ENCODE data around the gene RAPH1. TPM values are rescaled to one million over a fixed set of nuclear protein-coding genes. Genes with fewer than 3 reads are reported as not detected.

Gene RAPH1
- total and polyA plus RNA-seq, 4 donors: 7.2 to 62.7 (median 35.1) TPM

DNA sequence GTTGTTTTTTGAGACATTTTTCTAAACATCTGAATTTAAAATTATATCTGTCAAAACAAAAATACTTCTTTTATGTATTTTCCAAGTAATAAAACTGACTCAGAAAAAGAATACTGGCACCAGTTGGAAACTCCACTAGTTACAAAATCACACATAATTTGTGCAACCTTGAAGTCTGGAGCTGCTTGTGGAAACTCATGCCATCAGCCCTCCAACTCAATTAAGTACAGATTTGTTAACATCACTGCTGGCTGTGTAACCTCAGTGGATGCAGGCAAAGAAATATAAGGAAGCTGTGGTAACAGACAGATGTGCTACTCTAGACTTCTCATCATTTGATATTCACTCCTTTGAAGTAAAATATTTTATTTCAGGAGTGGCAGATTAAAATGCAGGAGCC lies 30.0 kb upstream of the RAPH1 start:
- no peaks in the 10 kb centered on the region for H3K36me3 ChIP-seq (ENCODE audit: control insufficient read depth in 4 of 4, insufficient read depth in 4 of 4, low read length in 4 of 4)
- peaks cover 0 to 42% (median 4%) of the 10 kb centered on the region in 5 donors for H3K4me1 ChIP-seq (ENCODE audit: control insufficient read depth in 5 of 5, insufficient read depth in 5 of 5, low read length in 5 of 5)
- no peaks in the 10 kb centered on the region for H3K9me3 ChIP-seq (ENCODE audit: control insufficient read depth in 4 of 4, insufficient read depth in 3 of 4, low read length in 3 of 4)
- DNase-seq (peak in 2 of 3 donors; percentile 65 to 69), ATAC-seq (ENCODE audit: insufficient read depth, low FRiP score) (no peak)
- no peak overlapping the region for H3K27ac ChIP-seq (ENCODE audit: low read depth in 1 of 2, low read length in 1 of 2)
- no peaks in the 10 kb centered on the region for H3K27me3 ChIP-seq (ENCODE audit: control insufficient read depth in 3 of 3, insufficient read depth in 3 of 3, low read length in 2 of 3)
- no peak overlapping the region for H3K4me3 ChIP-seq
- no peak overlapping the region for H3K9ac ChIP-seq (ENCODE audit: insufficient read depth in 1 of 2, low read length in 2 of 2)
- TF ChIP-seq, protein P1, sequence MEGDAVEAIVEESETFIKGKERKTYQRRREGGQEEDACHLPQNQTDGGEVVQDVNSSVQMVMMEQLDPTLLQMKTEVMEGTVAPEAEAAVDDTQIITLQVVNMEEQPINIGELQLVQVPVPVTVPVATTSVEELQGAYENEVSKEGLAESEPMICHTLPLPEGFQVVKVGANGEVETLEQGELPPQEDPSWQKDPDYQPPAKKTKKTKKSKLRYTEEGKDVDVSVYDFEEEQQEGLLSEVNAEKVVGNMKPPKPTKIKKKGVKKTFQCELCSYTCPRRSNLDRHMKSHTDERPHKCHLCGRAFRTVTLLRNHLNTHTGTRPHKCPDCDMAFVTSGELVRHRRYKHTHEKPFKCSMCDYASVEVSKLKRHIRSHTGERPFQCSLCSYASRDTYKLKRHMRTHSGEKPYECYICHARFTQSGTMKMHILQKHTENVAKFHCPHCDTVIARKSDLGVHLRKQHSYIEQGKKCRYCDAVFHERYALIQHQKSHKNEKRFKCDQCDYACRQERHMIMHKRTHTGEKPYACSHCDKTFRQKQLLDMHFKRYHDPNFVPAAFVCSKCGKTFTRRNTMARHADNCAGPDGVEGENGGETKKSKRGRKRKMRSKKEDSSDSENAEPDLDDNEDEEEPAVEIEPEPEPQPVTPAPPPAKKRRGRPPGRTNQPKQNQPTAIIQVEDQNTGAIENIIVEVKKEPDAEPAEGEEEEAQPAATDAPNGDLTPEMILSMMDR (IDR thresholded peaks at IDR 0.05; ENCODE audit: control extremely low read depth, extremely low read depth): no peak

DNA sequence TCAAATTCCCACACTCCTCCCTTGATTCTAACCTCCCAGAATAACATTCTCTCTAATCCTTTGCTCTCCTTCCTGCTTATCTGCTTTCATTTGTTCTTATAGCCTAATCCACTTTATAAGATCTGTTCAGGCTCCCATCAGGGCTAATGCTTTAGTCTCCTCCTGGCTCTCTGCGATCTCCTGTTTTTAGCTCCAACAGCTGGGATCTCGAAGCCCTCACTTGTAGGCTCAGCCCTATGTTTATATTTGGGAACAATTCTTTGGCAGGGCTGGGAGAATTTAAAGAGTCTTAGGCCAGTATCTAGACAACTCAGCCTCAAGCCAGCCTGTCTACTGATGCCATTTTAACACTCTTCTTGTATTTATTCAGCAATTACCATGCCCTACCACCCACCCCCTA lies 27.2 kb upstream of the RAPH1 start:
- peak; percentile 91 to 99 (median 98) for DNase-seq
- H3K9me3 ChIP-seq (ENCODE audit: control insufficient read depth in 4 of 4, insufficient read depth in 3 of 4, low read length in 3 of 4): no peaks in the 10 kb centered on the region
- no peaks in the 10 kb centered on the region for H3K36me3 ChIP-seq (ENCODE audit: control insufficient read depth in 4 of 4, insufficient read depth in 4 of 4, low read length in 4 of 4)
- H3K4me1 ChIP-seq (ENCODE audit: control insufficient read depth in 5 of 5, insufficient read depth in 5 of 5, low read length in 5 of 5): peaks cover 0 to 42% (median 4%) of the 10 kb centered on the region in 5 donors
- TF ChIP-seq, protein P1 (IDR thresholded peaks at IDR 0.05; ENCODE audit: control extremely low read depth, extremely low read depth): no peak
- H3K27me3 ChIP-seq (ENCODE audit: control insufficient read depth in 3 of 3, insufficient read depth in 3 of 3, low read length in 2 of 3): no peaks in the 10 kb centered on the region
- H3K9ac ChIP-seq (ENCODE audit: insufficient read depth in 1 of 2, low read length in 2 of 2): no peak overlapping the region
- no peak overlapping the region for H3K4me3 ChIP-seq
- WGBS, 2 donors: 64 to 71% methylated on average over 2 of the region's 2 CpGs
- ATAC-seq (ENCODE audit: insufficient read depth, low FRiP score): no peak
- peak overlapping the region in 1 of 2 donors; percentile 77 for H3K27ac ChIP-seq (ENCODE audit: low read depth in 1 of 2, low read length in 1 of 2)

DNA sequence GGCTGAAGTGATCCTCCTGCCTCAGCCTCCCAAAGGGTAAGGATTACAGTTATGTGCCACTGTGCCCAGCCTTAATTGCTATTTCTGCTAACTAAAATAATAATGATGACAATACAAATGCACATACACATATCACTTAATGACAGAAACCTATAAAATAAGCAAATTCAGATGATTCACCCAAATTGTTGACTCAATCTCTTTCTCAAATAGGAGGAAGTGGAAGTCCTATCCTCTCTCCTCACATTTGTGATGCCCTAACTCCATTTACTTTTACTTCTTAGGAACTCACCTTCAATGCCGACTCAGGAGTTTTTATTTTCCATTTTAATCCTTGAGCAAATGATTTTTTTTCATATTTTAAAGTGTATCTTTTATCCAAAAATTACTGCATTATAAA lies 24.5 kb upstream of the RAPH1 start:
- Histone ChIP-seq H3K4me3 (no peak overlapping the region), H3K9me3 (ENCODE audit: control insufficient read depth in 4 of 4, insufficient read depth in 3 of 4, low read length in 3 of 4) (no peaks in the 10 kb centered on the region), H3K27ac (ENCODE audit: low read depth in 1 of 2, low read length in 1 of 2) (no peak overlapping the region), H3K9ac (ENCODE audit: insufficient read depth in 1 of 2, low read length in 2 of 2) (no peak overlapping the region), H3K4me1 (ENCODE audit: control insufficient read depth in 5 of 5, insufficient read depth in 5 of 5, low read length in 5 of 5) (peaks cover 0 to 28% (median 4%) of the 10 kb centered on the region in 5 donors), H3K27me3 (ENCODE audit: control insufficient read depth in 3 of 3, insufficient read depth in 3 of 3, low read length in 2 of 3) (no peaks in the 10 kb centered on the region), H3K36me3 (ENCODE audit: control insufficient read depth in 4 of 4, insufficient read depth in 4 of 4, low read length in 4 of 4) (no peaks in the 10 kb centered on the region)
- TF ChIP-seq, protein P1 (IDR thresholded peaks at IDR 0.05; ENCODE audit: control extremely low read depth, extremely low read depth): no peak
- ATAC-seq (ENCODE audit: insufficient read depth, low FRiP score) (no peak), DNase-seq (no peak)
- WGBS, 2 donors: 49 to 94% methylated on average over 1 of the region's 1 CpG

DNA sequence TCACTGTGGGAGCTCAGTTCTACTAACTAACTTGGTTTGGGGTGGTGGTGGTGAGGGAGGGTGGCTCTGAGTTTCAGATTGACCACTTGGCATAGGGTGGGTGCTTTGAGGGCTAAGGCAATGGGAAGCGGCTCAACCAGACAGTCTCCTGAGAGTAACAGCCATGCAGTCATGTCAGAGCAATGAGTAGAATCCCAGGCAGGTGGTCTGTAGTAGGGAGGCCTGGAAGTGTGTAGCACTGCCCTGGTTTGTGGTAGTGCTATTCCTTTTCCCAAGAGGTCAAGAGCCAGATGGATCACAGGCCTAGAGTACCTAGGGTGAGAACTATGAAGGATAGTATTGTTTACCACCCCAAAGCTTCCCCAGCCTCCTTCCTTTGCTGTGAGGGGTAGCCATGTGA lies 18.7 kb upstream of the RAPH1 start:
- no peaks in the 10 kb centered on the region for H3K9me3 ChIP-seq (ENCODE audit: control insufficient read depth in 4 of 4, insufficient read depth in 3 of 4, low read length in 3 of 4)
- DNase-seq (no peak), ATAC-seq (ENCODE audit: insufficient read depth, low FRiP score) (no peak)
- H3K4me3 ChIP-seq: no peak overlapping the region
- no peaks in the 10 kb centered on the region for H3K36me3 ChIP-seq (ENCODE audit: control insufficient read depth in 4 of 4, insufficient read depth in 4 of 4, low read length in 4 of 4)
- TF ChIP-seq, protein P1 (IDR thresholded peaks at IDR 0.05; ENCODE audit: control extremely low read depth, extremely low read depth): no peak
- H3K27me3 ChIP-seq (ENCODE audit: control insufficient read depth in 3 of 3, insufficient read depth in 3 of 3, low read length in 2 of 3): no peaks in the 10 kb centered on the region
- WGBS, 2 donors: 92 to 100% methylated on average over 1 of the region's 1 CpG
- no peaks in the 10 kb centered on the region for H3K4me1 ChIP-seq (ENCODE audit: control insufficient read depth in 5 of 5, insufficient read depth in 5 of 5, low read length in 5 of 5)
- no peak overlapping the region for H3K27ac ChIP-seq (ENCODE audit: low read depth in 1 of 2, low read length in 1 of 2)
- H3K9ac ChIP-seq (ENCODE audit: insufficient read depth in 1 of 2, low read length in 2 of 2): no peak overlapping the region
